K562 (cell line): ENCODE results near the gene NFKBIA. TPM values are rescaled to one million over a fixed set of nuclear protein-coding genes. Genes with fewer than 3 reads are reported as not detected.

Source experiments
- ATAC-seq: fragments of 200-7000 bp; cut with Tn5 transposase; 3 replicates; pipeline ENCODE4 v1.9.1; 2020; ENCODE audit warnings: moderate library complexity
- BruUV-seq: library from RNA; stranded (reverse); fragments of 400-500 nt; replicated peaks from 2 replicates; lab custom pipeline; 2021; lab: Mats Ljungman, UMichigan
- CTCF ChIA-PET: fragments of 300-600 bp; formaldehyde crosslinking; extraction: SDS; loops from one replicate; lab custom pipeline; 2021; ENCODE audit warnings: low intra/inter-chr PET ratio; lab: Yijun Ruan, JAX
- POLR2A ChIA-PET: fragments of 300-600, 350-650 bp; sonication (Branson Sonifier 250); formaldehyde crosslinking; extraction: SDS; loops from one replicate; lab custom pipeline; 2021; ENCODE audit warnings: antibody characterized with exemption, inconsistent platforms; lab: Yijun Ruan, JAX
- DNase-seq, 4 experiments: peaks; one replicate each; pipeline versions ENCODE4 v3.0.0 to v3.0.0-alpha.2; 2011 to 2018; ENCODE audit warnings: low spot score in 3 of 4, mixed read lengths in 3 of 4; ENCODE audit errors: extremely low read depth in 1 of 4
- FAIRE-seq: peaks from 2 replicates; lab custom pipeline; 2011; peaks lifted over from hg19 to GRCh38; lab: Jason Lieb, UNC
- H2AFZ ChIP-seq: 2 replicates; pipeline ENCODE4 v1.6.0; 2011; ENCODE audit warnings: low read depth, low read length, control low read depth, inconsistent platforms
- H3K27ac ChIP-seq: fragments of 200-600 bp; 3 replicates; pipeline ENCODE4 v1.8.0; 2011; ENCODE audit warnings: low read depth, mild to moderate bottlenecking, control low read depth, inconsistent platforms, low read length, moderate library complexity, mixed read lengths; ENCODE audit errors: extremely low read depth
- H3K27me3 ChIP-seq, 2 experiments: fragments of 300-600 bp in 1 of 2; 2 replicates in 1 of 2; 3 replicates in 1 of 2; pipeline versions ENCODE4 v1.6.0 to v1.8.0; 2011; ENCODE audit warnings: inconsistent platforms in 2 of 2, low read length in 2 of 2, mild to moderate bottlenecking in 1 of 2, mixed read lengths in 1 of 2, moderate library complexity in 1 of 2; ENCODE audit not compliant: control insufficient read depth in 2 of 2, insufficient read depth in 2 of 2
- H3K36me3 ChIP-seq: fragments of 300-600 bp; 3 replicates; pipeline ENCODE4 v1.8.0; 2011; ENCODE audit warnings: mild to moderate bottlenecking, low read length, inconsistent platforms; ENCODE audit not compliant: control insufficient read depth, insufficient read depth
- H3K4me1 ChIP-seq, 2 experiments: fragments of 200-600 bp in 1 of 2; replicated peaks in 1 of 2; 2 replicates in 1 of 2; 3 replicates in 1 of 2; pipeline versions ENCODE4 v1.5.1 to v1.8.0; 2011; ENCODE audit warnings: inconsistent platforms in 2 of 2, low read length in 2 of 2, mild to moderate bottlenecking in 1 of 2, mixed read lengths in 1 of 2, moderate library complexity in 1 of 2; ENCODE audit not compliant: control insufficient read depth in 2 of 2, insufficient read depth in 2 of 2
- H3K4me2 ChIP-seq: 2 replicates; pipeline ENCODE4 v1.6.1; 2011; ENCODE audit warnings: low read length, control low read depth, inconsistent platforms, mixed read lengths; ENCODE audit not compliant: insufficient read depth
- H3K4me3 ChIP-seq: fragments of 200-600 bp; sonication (generic), shearing (Covaris generic); 2 replicates; pipeline ENCODE4 v1.5.1; 2016; ENCODE audit warnings: control low read depth, inconsistent platforms
- H3K79me2 ChIP-seq: fragments of 200-600 bp; 3 replicates; pipeline ENCODE4 v1.8.0; 2011; ENCODE audit warnings: low read length, inconsistent platforms; ENCODE audit not compliant: control insufficient read depth, insufficient read depth
- H3K9ac ChIP-seq, 2 experiments: 2 replicates each; pipeline versions ENCODE4 v1.6.0 to v1.6.1; 2011; ENCODE audit warnings: low read depth in 2 of 2, low read length in 2 of 2, control low read depth in 1 of 2, inconsistent platforms in 1 of 2, mild to moderate bottlenecking in 1 of 2, mixed read lengths in 1 of 2; ENCODE audit not compliant: insufficient read depth in 1 of 2
- H3K9me1 ChIP-seq: one replicate; pipeline ENCODE4 v1.6.0; 2011; ENCODE audit warnings: inconsistent platforms, mild to moderate bottlenecking, low read length, moderate library complexity; ENCODE audit not compliant: control insufficient read depth, insufficient read depth
- H3K9me3 ChIP-seq: replicated peaks from 2 replicates; pipeline ENCODE4 v1.5.1; 2011; ENCODE audit warnings: low read depth, low read length, inconsistent platforms; ENCODE audit not compliant: control insufficient read depth, insufficient read depth
- H4K20me1 ChIP-seq: replicated peaks from 2 replicates; pipeline ENCODE4 v1.6.1; 2011; ENCODE audit warnings: low read length, inconsistent platforms, mixed read lengths; ENCODE audit not compliant: control insufficient read depth, insufficient read depth
- BRD4 ChIP-seq: fragments of 200-600 bp; sonication (generic); IDR thresholded peaks from 2 replicates; pipeline ENCODE4 v1.6.1; 2017; ENCODE audit warnings: inconsistent platforms
- E2F8 ChIP-seq: fragments of 450-650 bp; IDR thresholded peaks from 2 replicates; pipeline ENCODE4 v1.7.1; 2018; ENCODE audit warnings: mild to moderate bottlenecking, low read depth; ENCODE audit not compliant: partially characterized antibody
- ILK ChIP-seq: fragments of 450-650 bp; IDR thresholded peaks from 2 replicates; pipeline ENCODE4 v1.6.1; 2016; ENCODE audit warnings: missing genetic modification characterization, low read depth, mild to moderate bottlenecking, missing compliant biosample characterization, moderate library complexity, borderline replicate concordance
- KDM2B ChIP-seq: fragments of 250-450 bp; sonication (Bioruptor Pico); IDR thresholded peaks from 2 replicates; pipeline ENCODE4 v1.8.0; 2021; ENCODE audit warnings: mild to moderate bottlenecking, moderate library complexity
- MTA2 ChIP-seq: fragments of 450-650 bp; IDR thresholded peaks from 2 replicates; pipeline ENCODE4 v1.6.1; 2016; ENCODE audit warnings: low read depth
- NR2C1 ChIP-seq, 2 experiments: fragments of 450-650 bp; IDR thresholded peaks; 2 replicates each; pipeline ENCODE4 v1.6.1; 2017; ENCODE audit warnings: mild to moderate bottlenecking in 2 of 2, antibody characterized with exemption in 1 of 2, inconsistent platforms in 1 of 2, missing compliant biosample characterization in 1 of 2, missing genetic modification characterization in 1 of 2
- RBM25 ChIP-seq: fragments of 200-400 bp; formaldehyde crosslinking; IDR thresholded peaks from 2 replicates; pipeline ENCODE4 v1.6.1; 2018; ENCODE audit warnings: low read length, low read depth, moderate library complexity; ENCODE audit not compliant: severe bottlenecking
- RFX7 ChIP-seq: fragments of 250-450 bp; sonication (Bioruptor Pico); IDR thresholded peaks from 2 replicates; pipeline ENCODE4 v1.5.1; 2021; ENCODE audit warnings: mild to moderate bottlenecking
- SRF ChIP-seq, 2 experiments: fragments of 250-450, 450-650 bp in 1 of 2; sonication (Bioruptor Pico) in 1 of 2; sonication (generic) in 1 of 2; formaldehyde crosslinking; IDR thresholded peaks; 2 replicates each; pipeline versions ENCODE4 v1.5.0 to v1.5.1; 2020 to 2022; ENCODE audit warnings: mild to moderate bottlenecking in 1 of 2, missing genetic modification reagents in 1 of 2
- ZC3H4 ChIP-seq: sonication (generic); formaldehyde crosslinking; IDR thresholded peaks from 2 replicates; pipeline ENCODE4 v1.9.0; 2021; ENCODE audit warnings: missing genetic modification reagents, borderline replicate concordance
- ZNF184 ChIP-seq: sonication (generic); formaldehyde crosslinking; IDR thresholded peaks from 2 replicates; pipeline ENCODE4 v1.5.0; 2020; ENCODE audit warnings: missing genetic modification reagents
- ZNF316 ChIP-seq: fragments of 450-650 bp; IDR thresholded peaks from 2 replicates; pipeline ENCODE4 v1.6.1; 2016
- ZNF668 ChIP-seq: fragments of 250-450 bp; sonication (Bioruptor Pico); IDR thresholded peaks from 2 replicates; pipeline ENCODE4 v1.8.0; 2022; ENCODE audit warnings: mild to moderate bottlenecking, inconsistent platforms
- WGBS: fragments of 100-300 bp; shearing (Covaris generic); methylation state at CpG from one replicate; pipeline ENCODE4 v1.1.6; 2016; ENCODE audit warnings: low coverage, mixed read lengths; ENCODE audit not compliant: insufficient coverage; ENCODE audit errors: missing lambda C conversion rate; 5-methylcytosine and 5-hydroxymethylcytosine counted together
- in situ Hi-C: fragments of 300-500 bp; cut with MboI; formaldehyde crosslinking; loops from 4 replicates; pipeline ENCODE4 v1.15.0; 2018; ENCODE audit warnings: inconsistent platforms, mixed read lengths
- intact Hi-C: fragments of 100-400 bp; cut with micrococcal nuclease; formaldehyde crosslinking; loops from 2 replicates; pipeline ENCODE4 v1.14.2; 2022
- polyA plus RNA-seq, 8 experiments: library from polyadenylated mRNA; depleted of rRNA in 4 of 8; stranded (reverse) in 5 of 8; unstranded in 3 of 8; fragments of >200 nt; fragmentation: Nextera tagmentation in 2 of 8; fragmentation: Illumina TruSeq in 1 of 8; extraction: Ambion mirVana in 2 of 8; extraction: Trizol in 1 of 8; gene quantifications; 2 replicates each; pipeline versions ENCODE4 v1.2.1 to v1.2.3, GENCODE V29; 2011 to 2014; ENCODE audit warnings: inconsistent platforms in 1 of 8, missing spikeins in 1 of 8
- total RNA-seq, 7 experiments: library from RNA; depleted of rRNA in 6 of 7; stranded (reverse); fragments of >200 nt in 6 of 7; fragmentation: Illumina TruSeq in 2 of 7; extraction: Trizol in 2 of 7; gene quantifications; 2 replicates each; pipeline versions ENCODE4 v1.2.1 to v1.2.3, GENCODE V29; 2011 to 2021; ENCODE audit warnings: low replicate concordance in 1 of 7
- TF ChIP-seq, protein P1 (sequence below), 2 experiments: fragments of 450-650 bp; IDR thresholded peaks; 2 replicates each; pipeline ENCODE4 v1.6.1; 2018; ENCODE audit warnings: mild to moderate bottlenecking in 2 of 2, low read depth in 1 of 2; ENCODE audit not compliant: partially characterized antibody in 2 of 2
- TF ChIP-seq, protein P2 (sequence below): fragments of 450-650 bp; IDR thresholded peaks from 2 replicates; pipeline ENCODE4 v1.6.1; 2014; ENCODE audit warnings: low read depth, mild to moderate bottlenecking, moderate library complexity, borderline replicate concordance

Gene NFKBIA
- total and polyA plus RNA-seq, 9 of the 15 experiments (the other 6 are each of a cell fraction or from before 2014, with no cell fraction given): 6.9 to 31.8 (median 18.2) TPM

DNA sequence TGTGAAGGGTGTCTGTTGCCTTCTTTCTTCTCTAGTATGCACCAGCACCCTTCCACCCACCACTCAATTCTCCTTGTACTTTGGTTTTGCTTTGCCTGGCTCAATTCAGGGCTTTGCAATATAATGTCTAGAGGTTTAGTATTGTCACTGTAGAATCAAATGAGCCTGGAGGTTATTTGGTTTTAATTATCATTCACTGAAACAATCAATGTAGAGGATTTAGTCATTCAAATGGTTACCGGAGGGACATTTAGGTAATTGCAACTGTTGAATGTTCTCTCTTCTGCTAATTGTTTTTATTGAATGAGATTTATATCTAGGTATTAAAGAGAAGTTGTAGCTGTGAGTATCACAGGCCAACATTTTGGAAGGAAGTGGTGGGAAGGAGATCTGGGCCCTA lies 29.3 kb upstream of the NFKBIA start:
- no peak overlapping the region for H3K4me3 ChIP-seq
- in situ Hi-C loops (loop anchor here (10.0 kb wide), 1 partner anchor 381 kb away; no protein-coding TSS in a partner anchor), intact Hi-C loops (no loop called here)
- ATAC-seq (no peak), DNase-seq (no peak), FAIRE-seq (no peak)
- POLR2A ChIA-PET: interaction anchor here (0.6 kb wide), 1 partner anchor 14 kb away, joined by 3 read pairs; no protein-coding TSS in a partner anchor
- H3K27ac ChIP-seq: no peak overlapping the region
- H3K4me1 ChIP-seq: peaks cover 0 to 3% of the 10 kb centered on the region in 2 experiments; a peak in 2 of 5 replicates
- no peaks in the 10 kb centered on the region for H3K36me3 ChIP-seq
- TF ChIP-seq ZNF316 (no peak), E2F8 (no peak), BRD4 (no peak), KDM2B (CRISPR knock-in tag) (no peak), MTA2 (no peak), RBM25 (no peak), SRF (CRISPR knock-in tag; IDR thresholded peaks at IDR 0.05) (no peak), NR2C1 (IDR thresholded peaks at IDR 0.05) (no peak), NR2C1 (tag; IDR thresholded peaks at IDR 0.05) (no peak), RFX7 (CRISPR knock-in tag) (no peak), ZNF668 (CRISPR knock-in tag) (no peak), ZC3H4 (CRISPR knock-in tag) (no peak), ILK (tag) (no peak), ZNF184 (CRISPR knock-in tag) (no peak)
- TF ChIP-seq, protein P1, sequence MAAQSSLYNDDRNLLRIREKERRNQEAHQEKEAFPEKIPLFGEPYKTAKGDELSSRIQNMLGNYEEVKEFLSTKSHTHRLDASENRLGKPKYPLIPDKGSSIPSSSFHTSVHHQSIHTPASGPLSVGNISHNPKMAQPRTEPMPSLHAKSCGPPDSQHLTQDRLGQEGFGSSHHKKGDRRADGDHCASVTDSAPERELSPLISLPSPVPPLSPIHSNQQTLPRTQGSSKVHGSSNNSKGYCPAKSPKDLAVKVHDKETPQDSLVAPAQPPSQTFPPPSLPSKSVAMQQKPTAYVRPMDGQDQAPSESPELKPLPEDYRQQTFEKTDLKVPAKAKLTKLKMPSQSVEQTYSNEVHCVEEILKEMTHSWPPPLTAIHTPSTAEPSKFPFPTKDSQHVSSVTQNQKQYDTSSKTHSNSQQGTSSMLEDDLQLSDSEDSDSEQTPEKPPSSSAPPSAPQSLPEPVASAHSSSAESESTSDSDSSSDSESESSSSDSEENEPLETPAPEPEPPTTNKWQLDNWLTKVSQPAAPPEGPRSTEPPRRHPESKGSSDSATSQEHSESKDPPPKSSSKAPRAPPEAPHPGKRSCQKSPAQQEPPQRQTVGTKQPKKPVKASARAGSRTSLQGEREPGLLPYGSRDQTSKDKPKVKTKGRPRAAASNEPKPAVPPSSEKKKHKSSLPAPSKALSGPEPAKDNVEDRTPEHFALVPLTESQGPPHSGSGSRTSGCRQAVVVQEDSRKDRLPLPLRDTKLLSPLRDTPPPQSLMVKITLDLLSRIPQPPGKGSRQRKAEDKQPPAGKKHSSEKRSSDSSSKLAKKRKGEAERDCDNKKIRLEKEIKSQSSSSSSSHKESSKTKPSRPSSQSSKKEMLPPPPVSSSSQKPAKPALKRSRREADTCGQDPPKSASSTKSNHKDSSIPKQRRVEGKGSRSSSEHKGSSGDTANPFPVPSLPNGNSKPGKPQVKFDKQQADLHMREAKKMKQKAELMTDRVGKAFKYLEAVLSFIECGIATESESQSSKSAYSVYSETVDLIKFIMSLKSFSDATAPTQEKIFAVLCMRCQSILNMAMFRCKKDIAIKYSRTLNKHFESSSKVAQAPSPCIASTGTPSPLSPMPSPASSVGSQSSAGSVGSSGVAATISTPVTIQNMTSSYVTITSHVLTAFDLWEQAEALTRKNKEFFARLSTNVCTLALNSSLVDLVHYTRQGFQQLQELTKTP (IDR thresholded peaks at IDR 0.05; ENCODE audit: low read depth in 1 of 2, partially characterized antibody in 2 of 2): no peak
- TF ChIP-seq, protein P2, sequence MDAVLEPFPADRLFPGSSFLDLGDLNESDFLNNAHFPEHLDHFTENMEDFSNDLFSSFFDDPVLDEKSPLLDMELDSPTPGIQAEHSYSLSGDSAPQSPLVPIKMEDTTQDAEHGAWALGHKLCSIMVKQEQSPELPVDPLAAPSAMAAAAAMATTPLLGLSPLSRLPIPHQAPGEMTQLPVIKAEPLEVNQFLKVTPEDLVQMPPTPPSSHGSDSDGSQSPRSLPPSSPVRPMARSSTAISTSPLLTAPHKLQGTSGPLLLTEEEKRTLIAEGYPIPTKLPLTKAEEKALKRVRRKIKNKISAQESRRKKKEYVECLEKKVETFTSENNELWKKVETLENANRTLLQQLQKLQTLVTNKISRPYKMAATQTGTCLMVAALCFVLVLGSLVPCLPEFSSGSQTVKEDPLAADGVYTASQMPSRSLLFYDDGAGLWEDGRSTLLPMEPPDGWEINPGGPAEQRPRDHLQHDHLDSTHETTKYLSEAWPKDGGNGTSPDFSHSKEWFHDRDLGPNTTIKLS: no peak
- TF ChIP-seq, all 486 proteins: peak for 0
- H3K79me2 ChIP-seq: no peaks in the 10 kb centered on the region
- no peaks in the 10 kb centered on the region for H3K9me1 ChIP-seq
- no peak overlapping the region for H3K9ac ChIP-seq
- no TSS peak for BruUV-seq
- H3K4me2 ChIP-seq: no peak overlapping the region
- CTCF ChIA-PET: interaction anchor here (0.6 kb wide), 1 partner anchor 12 kb away, joined by 4 read pairs; no protein-coding TSS in a partner anchor
- H3K27me3 ChIP-seq: no peaks in the 10 kb centered on the region
- 100% methylated on average over 1 of the region's 1 CpG for WGBS
- H3K9me3 ChIP-seq: no peaks in the 10 kb centered on the region
- H4K20me1 ChIP-seq: no peaks in the 10 kb centered on the region
- H2AFZ ChIP-seq: peak overlapping the region; percentile 66
